ENCODE measurements around the gene PSD4.

The PSD4 gene

GRCh38 chr2:113238871-113239839, 65.4 kb downstream of the PSD4 start:
- no peak for DNase-seq (ENCODE audit: low spot score)

DNA sequence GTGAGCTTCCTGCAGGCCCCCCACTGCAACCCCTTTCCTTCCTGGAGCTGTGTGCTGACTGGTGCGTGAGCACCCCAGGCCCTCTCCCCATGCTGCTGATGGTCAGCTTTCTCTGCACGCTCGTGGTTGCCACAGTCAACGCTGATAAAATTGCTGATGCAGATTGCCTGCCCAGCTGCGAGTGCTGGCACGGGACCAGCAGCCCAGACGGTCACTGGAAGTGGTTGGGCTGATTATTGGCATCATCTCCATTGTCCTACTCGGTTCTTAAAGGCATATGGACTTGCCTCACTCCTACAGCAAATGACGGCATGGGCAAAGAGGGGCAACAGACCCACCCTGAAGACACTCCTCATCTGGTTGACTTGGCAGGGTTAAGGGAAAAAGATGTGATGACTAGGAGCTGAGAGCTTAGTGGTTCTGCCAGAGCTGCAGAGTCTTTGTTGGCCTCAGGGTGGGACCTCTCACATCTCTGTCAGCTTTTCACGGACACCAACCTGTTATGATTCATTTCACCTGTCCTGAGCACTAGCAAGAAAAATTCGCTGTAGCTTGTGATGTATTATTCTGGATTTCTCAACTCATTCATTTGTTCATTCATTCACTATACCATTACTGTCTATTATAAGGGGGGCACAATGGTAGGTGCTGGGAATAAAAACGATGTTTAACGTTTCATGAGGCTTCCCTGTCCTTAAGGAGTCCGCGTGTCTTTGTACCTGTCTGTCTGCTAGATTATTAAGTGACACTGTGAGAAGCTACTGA, 66.6 kb downstream of the PSD4 start:
- peak; percentile 89 for DNase-seq (ENCODE audit: low spot score)

GRCh38 chr2:113240915-113241911, 67.4 kb downstream of the PSD4 start:
- DNase-seq (ENCODE audit: low spot score): peak; percentile 100

DNA sequence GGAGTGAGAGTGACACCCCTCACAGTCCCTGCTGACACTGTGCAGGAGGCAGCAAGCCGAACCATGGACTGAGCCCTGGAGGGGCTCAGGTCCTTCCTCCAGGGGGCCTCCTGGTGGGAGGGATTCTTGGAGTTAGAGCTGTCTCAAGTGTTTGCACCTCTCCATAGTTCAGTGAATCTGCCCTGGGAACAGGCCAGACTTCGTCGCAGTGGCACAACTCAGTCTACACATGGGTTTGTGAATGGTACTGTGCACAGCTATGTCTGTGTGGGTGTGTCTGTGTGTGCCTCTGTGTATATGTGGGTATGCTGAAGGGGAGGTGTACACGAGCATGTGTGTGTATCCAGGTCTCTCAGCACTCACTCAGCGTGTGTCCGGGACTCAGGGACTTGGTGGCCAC, 68.6 kb downstream of the PSD4 start:
- DNase-seq (ENCODE audit: low spot score): no peak

GRCh38 chr2:113245276-113245711, 71.5 kb downstream of the PSD4 start:
- DNase-seq (ENCODE audit: low spot score): no peak

GRCh38 chr2:113246606-113247005, 72.8 kb downstream of the PSD4 start:
- DNase-seq (ENCODE audit: low spot score): no peak

DNA sequence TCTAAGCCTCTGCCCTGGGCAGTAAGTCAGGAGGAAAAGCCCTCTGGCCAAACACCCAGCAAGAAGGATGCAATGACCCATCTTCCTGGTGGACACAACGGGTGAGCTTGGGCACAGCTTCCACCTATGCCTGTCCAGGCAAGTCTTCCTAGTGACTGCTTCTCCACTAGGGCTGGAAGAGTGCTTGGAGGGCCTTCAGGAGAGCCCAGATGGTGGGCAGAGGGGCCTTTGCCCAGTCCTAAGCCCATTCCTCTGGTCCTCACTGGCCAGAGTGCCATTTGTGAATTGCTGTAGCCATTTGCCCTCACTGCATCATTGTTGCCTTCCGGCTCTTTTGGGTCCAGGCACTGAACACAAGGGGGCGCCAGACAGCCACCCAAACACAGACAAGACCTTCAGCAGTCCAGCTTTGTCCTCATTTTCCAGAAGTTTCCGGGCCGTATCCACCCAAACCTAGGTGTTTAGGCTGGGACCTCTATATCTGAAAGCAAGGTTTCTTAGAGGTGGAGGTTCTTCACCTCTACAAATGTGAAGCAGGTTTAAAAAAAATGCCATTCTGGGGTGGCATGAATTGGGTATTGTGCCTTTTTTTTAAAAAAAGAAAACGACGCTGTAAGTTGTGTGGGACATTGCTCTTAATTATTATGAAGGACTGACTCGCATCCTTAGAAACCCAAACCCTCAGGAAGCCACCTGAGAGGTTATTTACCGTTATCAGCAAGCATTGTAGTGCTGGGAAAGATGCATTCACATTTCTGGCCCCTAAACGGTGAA, 75.4 kb downstream of the PSD4 start:
- DNase-seq (ENCODE audit: low spot score): peak; percentile 81

- peak; percentile 88 for DNase-seq (ENCODE audit: low spot score)
These were observed 77.3 kb downstream of the PSD4 start for GRCh38 chr2:113251118-113251517.

DNA sequence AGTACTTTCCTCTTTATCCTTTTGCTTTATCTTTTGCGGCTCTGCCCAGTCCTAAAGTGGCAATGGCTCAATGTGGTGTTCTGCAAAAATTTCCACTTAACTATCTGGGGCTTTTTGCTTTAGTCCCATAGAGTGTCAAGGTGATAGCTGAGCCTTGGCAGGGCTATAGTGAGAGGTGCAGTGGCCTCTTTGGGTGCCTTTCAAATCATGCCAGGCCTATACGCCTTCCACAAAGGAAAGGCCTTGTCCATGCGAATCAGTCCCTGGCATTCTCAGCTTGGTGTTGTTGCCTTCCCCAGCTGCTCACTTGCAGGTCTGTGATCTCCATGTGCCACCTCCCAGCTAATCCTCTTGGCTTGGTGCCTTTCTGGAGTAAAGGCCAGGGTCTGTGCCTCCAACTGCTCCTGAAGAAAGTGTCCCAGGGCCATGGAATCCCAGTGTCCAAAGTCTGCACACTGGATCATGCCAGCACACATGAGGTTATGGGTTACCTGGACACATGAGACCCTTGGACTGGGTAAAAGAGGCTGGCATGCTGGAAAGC, 78.3 kb downstream of the PSD4 start:
- no peak for DNase-seq (ENCODE audit: low spot score)

GRCh38 chr2:113253453-113253852, 79.7 kb downstream of the PSD4 start:
- peak; percentile 31 for DNase-seq (ENCODE audit: low spot score)

GRCh38 chr2:113255140-113256070, 81.6 kb downstream of the PSD4 start:
- DNase-seq (ENCODE audit: low spot score): no peak

DNA sequence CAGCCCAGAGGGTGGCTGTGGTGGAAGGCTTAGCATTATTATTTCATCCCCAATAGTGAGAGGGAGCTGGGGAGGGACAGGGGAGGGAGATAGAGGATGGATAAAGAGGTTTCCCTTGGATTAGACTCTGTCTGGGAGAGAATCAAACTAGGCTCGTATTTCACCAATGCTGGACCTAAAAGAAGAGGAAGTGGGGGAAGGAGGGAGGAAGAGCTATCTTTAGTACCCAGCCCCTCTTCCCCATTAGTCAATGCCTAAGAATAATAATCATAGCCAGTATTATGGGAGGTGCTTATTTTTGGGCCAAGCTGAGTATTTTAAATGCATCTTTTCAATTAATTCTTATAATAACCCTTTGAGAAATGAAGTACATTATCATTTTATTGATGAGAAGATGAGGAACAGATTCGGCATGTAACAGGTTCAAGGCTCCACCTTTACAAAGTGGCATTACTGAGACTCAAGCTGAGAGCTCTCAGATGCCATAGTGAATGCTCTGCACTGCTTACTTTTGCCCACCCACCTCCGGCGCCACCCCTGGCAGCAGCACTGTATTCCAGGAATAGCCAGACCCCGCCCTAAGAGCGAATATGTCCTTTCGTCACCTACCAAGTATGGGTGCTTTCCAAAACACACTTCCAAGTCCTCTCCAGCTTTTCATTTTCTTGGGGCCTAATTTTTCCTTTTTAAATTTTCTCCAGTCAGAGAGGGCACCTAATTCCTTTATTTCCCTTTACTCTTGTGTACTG, 83.9 kb downstream of the PSD4 start:
- DNase-seq (ENCODE audit: low spot score): no peak

GRCh38 chr2:113258471-113259147, 84.8 kb downstream of the PSD4 start:
- DNase-seq (ENCODE audit: low spot score): no peak
